Activated effector memory CD4-positive, alpha-beta T cell treated with Interleukin-2 at 50 U/mL for 16 hours (primary cell): ENCODE results near the gene GOLGA2.
A peak's percentile ranks its signal among the peaks of the same experiment; 100 is the strongest.

Source experiments
- DNase-seq: peaks from one replicate; pipeline ENCODE4 v3.0.0-alpha.2; 2020

The GOLGA2 gene, protein sequence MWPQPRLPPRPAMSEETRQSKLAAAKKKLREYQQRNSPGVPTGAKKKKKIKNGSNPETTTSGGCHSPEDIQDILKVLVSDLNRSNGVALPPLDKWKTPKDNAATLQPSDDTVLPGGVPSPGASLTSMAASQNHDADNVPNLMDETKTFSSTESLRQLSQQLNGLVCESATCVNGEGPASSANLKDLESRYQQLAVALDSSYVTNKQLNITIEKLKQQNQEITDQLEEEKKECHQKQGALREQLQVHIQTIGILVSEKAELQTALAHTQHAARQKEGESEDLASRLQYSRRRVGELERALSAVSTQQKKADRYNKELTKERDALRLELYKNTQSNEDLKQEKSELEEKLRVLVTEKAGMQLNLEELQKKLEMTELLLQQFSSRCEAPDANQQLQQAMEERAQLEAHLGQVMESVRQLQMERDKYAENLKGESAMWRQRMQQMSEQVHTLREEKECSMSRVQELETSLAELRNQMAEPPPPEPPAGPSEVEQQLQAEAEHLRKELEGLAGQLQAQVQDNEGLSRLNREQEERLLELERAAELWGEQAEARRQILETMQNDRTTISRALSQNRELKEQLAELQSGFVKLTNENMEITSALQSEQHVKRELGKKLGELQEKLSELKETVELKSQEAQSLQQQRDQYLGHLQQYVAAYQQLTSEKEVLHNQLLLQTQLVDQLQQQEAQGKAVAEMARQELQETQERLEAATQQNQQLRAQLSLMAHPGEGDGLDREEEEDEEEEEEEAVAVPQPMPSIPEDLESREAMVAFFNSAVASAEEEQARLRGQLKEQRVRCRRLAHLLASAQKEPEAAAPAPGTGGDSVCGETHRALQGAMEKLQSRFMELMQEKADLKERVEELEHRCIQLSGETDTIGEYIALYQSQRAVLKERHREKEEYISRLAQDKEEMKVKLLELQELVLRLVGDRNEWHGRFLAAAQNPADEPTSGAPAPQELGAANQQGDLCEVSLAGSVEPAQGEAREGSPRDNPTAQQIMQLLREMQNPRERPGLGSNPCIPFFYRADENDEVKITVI

DNA sequence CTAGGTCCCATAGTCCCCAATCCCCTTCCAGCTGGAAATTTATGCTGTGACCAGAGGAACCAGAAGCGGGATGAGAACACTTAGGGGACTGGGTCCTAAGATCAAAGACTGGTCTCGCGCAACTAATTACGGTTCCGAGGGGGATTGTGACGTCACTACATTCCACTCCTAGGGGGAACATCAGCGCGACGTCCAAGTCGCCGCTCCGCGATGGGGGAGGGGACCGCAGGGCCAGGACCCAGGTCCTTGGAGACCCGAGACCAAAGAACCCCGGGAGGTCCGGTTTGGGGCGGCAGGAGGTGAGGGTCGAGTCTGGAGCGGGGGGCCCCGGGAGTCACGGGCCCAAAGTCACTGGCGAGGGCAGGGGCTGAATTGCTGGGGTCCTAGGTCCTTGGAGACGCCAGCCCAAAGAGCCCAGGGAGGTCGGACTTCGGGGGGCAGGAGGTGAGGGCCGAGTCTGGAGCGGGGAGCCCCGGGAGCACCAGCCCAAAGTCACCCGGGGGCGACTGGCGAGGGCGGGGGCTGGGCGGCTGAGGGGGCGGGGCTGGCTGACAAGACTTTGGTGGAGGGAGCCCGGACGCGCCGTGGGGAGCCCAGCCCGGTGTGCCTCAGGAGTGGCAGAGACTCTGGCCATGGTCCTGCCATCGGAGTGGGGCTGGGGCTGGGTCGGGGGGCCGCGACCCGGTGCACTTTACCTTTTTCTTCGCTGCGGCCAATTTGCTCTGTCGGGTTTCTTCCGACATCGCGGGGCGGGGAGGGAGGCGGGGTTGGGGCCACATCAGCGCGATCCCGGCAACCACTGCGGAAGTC is at the start of gene GOLGA2:
GOLGA2 (minus strand) TSS at position 810 of the 810 bp plus-strand sequence; CDS start at position 779, 31 bp downstream.
- DNase-seq = no peak

DNA sequence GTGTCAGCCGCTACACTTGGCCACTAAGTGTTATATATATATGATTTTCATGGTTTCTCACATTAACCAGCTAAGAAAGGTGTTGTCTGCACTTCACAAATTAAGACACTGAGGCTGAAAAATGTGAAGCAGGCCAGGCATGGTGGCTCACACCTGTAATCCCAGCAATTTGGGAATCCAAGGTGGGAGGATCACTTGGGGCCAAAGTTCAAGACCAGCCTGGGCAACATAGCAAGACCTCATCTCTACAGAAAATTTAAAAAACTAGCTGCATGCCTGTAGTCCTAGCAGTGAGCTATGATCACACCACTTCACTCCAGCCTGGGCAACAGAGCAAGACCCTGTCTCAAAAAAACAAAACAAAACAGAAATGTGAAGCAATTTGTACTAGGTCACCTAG is 48.6 kb upstream of the GOLGA2 start:
- DNase-seq = no peak

DNA sequence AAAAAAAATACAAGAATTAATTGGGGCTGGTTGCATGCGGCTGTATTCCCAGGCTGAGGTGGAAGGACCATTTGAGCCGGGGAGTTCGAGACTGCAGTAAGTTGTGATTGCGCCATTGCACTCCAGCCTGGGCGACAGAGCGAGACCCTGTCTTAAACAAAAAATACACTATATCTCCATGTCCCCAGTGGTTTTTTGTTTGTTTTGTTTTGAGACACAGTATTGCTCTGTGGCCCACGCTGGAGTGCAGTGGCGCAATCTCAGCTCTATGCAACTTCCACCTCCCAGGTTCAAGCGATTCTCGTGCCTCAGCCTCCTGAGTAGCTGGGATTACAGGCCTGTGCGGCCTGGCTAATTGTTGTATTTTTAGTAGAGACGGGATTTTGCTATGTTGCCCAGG is 48.0 kb upstream of the GOLGA2 start:
- no peak for DNase-seq

DNA sequence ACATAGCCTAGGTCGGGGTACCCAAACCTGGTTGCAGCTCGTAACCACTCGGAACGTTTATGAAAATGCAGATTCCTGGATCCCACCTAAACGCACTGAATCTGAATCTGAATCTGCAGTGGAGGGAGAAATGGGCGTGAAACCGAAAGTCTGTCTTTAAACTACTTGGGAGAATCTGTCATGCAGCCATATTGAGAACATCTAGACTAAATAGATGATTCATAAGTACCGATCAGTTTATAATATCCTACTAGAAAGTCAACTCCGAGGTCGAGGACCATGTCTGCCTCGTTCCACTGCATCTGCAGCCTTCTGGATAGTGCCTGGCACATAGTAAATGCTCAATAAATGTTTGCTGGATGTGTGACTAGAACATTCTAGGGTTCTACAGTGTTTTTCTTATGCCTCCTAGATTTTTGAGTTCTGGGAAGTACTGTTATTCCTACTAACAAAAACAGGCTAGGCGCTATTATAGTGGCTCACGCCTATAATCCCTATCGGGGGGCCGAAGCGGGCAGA is 47.5 kb upstream of the GOLGA2 start:
- no peak for DNase-seq

DNA sequence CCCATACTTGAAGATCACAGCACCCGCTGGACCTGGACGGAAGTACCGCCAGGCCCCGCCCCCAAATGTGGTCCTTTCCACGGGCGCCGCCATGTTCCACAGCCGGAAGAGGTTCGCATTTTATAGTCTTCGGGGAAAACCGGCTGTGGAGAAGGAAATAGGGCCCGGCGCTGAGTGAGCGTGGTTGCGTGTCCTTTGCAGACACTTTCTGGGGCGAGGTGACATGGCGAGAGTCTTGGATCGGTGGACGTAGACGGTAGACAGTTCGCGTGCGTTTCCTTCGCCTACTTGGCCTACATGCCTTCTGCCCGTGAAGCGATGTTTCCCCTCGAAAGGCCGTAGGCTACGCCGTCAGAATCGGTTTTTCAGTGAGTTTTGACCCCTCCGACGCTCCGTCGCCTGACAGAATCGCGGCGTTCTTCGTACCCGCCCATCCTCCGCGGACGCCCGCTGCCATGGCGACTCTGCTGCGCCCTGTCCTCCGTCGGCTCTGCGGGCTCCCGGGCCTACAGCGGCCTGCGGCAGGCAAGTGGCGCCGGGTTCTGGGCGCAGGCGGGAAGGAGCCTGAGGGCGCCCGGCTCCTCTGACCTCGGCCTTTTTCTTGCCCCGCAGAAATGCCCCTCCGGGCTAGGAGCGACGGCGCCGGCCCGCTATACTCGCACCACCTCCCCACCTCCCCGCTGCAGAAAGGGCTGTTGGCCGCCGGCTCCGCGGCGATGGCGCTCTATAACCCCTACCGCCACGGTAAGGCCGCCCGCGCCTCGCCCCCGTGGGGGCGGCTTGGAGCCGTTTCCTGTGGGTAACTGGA is 46.8 kb upstream of the GOLGA2 start, which contains the start of the genes COQ4 and TRUB2:
COQ4 (plus strand) TSS at position 436 of the 808 bp plus-strand sequence; CDS start at position 456, 20 bp downstream.
TRUB2 (minus strand) TSS at position 44 of the 808 bp plus-strand sequence; CDS start at position 5, 39 bp downstream.
- DNase-seq = peak; percentile 90

DNA sequence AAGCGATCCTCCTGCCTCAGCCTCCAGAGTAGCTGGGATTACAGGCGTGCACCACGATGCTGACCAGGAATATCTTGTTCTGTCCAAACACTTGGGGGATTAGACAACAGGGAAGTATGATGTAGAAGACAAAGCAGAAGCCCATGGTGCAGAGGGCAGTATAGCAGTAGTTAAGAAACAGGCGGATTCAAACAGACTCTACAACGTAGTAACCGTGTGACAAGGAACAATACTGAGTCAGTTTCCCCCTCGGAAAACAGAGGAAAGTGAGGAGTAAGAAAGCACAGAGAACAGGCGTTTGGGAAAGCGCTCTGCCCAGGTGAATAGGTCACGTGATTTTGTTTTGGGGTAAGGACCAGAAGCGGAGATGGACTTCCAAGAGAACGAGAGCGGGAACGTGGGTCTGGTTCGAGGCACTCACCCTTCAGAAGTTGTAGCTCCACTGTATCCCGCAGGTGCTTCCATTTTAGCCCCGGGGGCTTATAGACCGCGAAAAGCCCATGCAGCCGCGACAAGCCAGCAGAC is 46.1 kb upstream of the GOLGA2 start:
- DNase-seq = no peak

DNA sequence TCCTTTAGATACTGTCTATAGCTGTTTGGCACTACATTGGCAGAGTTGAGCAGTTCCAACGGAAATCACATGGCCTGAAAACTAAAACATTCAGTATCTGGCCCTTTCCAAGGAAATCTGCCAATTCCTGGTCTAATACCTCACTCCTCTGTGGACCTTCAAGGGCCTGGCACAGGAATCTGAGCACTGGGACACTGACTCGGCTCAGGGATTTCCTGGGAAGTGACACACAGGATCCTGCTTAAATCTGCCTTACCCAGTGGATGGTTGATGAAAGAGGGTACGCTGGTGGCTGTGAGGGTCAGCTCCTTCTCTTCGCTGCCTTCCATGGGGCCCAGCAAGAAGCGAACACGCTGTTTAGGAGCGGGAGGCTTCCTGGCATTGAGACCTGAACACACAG is 45.5 kb upstream of the GOLGA2 start:
- no peak for DNase-seq

DNA sequence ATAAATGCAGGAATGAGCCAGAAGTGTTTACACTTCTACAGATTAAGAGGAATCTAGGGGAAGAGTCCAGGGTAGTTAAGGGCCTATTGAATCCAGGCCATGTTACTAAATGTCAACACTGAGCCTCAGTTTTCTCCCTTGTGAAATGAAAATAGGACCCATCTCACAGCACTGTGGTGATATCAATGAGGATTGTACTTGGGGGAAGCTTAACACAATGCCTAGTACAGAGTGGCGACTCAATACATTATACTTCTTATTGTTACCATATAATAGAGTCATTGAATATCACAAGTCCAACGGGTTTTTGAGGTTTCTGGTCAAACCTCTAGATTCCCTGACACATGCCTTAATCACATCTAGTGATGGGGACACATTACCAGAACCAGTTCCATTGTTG is 41.8 kb upstream of the GOLGA2 start:
- no peak for DNase-seq

DNA sequence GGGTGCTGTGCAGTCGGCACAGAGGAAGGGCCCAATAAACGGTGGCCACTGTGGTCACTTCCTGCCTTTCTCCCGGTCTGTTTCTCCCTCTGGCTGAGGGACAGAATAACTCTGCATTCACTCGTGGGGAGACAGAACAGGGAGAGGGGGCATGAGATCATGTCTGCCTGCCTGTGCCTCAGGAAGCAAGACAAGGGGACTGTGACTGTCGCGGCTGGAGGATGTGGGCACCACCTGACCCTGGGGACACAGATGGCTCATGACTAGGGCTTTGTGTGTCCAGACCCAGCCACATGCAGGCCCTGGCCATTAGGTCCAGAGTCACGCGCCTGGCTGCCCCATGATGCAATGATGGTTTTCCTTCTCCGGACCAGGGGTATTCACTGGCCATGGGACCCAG is 40.6 kb upstream of the GOLGA2 start:
- no peak for DNase-seq

DNA sequence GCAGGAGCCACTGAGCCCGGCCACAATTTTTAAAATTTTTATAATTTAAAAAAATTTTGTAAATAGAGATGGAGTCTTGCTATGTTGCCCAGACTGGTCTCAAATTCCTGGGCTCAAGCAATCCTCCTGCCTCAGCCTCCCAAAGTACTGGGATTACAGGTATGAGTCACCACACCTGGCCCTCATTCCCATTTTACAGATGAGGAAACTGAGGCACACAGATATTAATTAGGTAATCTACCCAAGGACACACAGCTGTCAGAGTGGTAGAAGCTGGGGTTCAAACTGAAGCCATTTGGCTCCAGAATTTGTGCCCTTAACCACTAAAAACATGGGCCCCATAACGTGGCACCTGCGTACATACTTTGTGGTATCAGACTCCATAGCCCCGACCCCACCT is 38.9 kb upstream of the GOLGA2 start:
- DNase-seq = no peak

DNA sequence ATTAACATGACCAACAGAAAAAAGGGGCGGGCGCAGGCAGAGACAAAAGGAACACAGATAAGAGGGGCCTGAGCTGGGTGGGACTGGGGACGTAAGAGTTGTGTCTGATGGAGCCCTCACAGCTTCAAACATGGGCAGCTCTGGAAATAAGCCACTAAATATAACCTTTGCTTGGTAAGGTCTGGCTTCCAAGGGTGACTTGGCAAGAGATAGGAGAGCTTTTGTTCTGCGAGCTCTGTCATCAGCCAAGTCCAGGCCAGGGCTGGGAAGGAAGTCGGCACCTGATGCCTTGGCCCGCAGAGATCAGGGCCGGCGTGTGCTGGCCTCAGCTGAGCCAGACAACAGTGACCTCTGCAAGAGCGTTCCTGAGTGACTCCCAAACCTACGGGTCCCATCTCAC is 34.7 kb upstream of the GOLGA2 start:
- no peak for DNase-seq

DNA sequence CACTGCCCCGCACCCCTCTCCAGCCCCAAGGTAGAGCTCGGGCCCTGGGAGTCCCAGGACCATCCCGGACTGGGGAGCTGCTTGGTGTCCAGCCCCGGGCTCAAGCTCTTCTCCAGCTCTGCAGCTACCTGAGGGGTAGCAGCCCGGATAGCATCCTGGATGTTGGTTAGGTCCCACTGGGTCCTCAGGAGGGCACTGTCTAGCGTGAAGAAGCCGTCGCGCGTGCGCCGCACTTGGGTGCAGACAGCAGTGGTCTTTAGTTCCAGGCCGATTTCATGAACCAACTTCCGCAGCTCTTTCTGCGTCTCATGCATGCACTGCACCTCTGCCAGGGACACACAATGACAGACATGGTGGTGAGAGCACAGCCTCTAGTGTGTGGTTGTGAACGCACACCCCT is 33.7 kb upstream of the GOLGA2 start:
- DNase-seq = no peak

DNA sequence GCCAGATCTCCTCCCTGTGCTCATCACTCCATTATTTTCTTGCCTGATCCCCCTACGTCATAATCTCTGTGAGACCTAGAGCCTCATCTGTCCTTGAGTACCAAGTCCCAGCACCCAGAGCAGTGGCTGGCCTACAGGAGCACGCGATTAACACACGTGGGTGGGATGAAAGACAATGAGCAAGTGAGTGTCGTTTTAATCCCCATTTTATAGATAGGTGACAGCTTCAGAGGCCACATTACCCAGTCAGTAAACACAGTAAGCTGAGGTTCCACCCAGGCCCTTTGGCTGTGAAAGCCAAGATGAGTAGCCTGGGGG is 29.1 kb upstream of the GOLGA2 start:
- no peak for DNase-seq

DNA sequence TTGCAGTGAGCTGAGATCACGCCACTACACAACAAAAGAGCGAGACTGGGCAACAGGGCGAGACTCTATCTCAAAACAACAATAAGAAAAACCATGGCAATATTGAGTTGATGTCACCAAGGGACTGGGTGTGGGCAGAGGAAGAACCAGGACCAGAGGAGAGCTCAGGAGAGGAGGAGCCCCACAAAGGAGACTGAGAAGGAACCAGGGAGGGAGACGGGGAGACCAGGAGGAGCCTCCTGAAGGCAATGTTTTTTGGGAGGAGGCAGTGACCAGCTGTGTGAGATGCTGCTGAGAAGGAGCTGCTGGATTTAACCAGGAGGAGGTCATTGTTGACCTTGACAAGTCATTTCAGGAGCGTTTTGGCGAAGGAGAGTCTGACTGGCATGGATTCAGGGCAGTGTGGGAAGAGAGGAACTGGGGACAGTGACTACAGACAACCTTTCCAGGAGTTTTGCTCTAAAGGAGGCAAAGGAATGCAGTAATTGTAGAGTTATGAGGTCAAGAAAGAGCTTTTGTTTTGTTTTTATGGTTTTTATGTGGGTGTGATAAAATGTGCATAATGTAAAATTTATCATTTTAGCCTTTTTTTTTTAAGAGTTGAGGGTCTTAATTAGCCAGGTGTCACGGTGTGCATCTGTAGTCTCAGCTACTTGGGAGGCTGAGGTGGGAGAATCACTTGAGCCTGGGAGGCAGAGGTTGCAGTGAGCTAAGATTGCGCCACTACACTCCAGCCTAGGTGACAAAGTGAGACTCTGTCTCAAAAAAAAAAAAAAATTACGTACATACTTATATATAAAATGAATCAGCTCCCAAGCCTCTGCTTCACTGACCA is 28.5 kb upstream of the GOLGA2 start:
- no peak for DNase-seq

DNA sequence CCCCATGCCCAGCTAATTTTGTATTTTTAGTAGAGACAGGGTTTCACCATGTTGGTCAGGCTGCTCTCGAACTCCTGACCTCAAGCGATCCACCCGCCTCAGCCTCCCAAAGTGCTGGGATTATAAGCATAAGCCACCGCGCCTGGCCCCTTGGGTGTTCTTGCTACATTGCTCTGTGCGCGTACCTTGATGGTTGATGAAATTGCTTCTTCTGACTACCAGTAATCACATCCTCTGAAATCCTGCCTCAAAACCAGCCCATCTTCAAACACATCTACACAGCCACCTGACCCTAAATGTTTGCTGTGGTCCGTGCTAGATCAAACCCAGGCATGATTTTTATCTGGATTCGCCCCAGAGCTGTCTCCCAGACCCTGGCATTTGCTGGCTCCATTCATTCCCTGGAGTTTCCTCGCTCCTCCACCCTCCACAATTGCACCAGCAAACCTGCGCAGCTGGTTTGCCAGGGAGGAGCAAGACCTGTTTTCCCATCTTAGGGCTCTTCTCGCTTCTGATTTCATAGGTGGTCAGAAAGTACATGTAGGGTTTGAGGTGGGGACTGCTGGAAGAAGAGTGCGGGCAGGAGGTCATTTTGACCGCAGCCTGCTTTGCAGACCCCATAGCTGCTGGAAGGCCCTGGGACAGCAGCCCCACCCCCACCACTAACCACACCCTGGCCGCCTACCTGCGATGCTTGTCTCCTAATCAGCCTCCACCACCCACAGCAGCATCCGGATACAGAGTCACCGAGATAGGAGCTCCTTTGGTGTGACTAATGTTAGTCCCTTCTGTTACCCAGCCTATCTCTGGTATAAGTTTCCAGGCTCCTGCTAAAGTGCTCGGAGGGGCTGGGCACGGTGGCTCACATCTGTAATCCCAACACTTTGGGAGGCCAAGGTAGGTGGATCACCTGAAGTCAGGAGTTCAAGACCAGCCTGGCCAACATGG is 23.0 kb upstream of the GOLGA2 start:
- no peak for DNase-seq

DNA sequence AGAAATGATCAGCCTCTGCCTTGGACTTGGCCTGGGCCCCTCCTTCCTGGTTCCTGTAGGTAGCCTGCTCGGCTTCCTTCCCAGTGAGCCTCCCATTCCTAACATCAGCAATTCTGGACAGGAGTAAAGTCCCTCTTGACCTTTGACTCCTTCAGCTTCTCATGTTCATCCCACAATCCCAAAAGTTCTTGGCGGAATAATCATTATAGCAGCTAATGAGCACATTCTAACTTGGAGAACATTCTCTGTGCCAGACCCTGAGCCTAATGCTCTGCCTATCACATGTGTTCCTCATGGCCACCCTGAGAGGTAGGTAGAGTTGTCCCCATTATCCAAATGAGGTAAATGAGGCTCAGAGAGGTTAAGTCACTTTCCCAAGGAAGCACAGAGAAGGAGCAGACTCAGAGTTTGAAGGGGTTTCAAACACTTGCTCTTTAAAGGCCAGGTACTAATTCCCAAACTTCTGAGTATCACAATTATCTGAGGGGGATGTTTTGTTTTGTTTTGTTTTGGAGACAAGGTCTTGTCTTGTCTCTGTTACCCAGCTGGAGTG is 21.5 kb upstream of the GOLGA2 start:
- no peak for DNase-seq

DNA sequence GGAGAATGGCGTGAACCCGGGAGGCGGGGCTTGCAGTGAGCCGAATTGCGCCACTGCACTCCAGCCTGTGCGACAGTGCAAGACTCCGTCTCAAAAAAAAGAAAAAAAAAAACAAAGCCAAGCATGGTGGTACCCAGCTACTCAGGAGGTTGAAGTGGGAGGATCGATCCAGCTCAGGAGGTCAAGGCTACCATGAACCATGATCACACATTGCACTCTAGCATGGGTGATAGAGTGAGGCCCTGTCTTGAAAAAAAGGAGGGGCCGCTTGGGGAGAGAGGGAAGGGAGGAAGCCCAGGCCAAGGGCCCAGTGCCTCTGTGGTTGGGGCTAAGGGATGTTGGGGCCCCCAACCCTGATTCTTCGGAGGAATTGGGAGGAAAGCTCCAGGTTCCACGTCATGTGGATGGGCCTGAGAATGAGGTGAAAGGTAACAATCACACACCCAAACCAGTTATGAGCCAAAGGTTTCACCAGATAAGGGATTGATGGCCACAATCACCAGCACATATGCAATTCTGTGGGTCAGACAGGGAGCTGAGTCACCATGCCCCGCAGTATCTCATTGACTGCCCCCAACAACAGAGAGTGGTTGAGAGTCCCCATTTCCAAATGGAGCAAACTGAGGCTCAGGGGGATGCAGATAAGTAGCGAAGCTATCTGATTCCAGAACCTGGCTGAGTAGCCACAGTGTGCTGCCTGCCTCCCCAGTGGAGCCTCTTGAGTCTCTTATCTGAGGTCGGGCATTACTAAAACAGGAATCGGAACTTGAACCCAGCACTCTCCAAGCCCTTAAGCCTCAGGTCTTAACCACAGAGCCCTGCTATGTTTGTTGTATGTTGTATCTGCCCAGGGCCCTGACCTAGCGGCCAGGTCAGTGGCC is 20.8 kb upstream of the GOLGA2 start:
- no peak for DNase-seq

DNA sequence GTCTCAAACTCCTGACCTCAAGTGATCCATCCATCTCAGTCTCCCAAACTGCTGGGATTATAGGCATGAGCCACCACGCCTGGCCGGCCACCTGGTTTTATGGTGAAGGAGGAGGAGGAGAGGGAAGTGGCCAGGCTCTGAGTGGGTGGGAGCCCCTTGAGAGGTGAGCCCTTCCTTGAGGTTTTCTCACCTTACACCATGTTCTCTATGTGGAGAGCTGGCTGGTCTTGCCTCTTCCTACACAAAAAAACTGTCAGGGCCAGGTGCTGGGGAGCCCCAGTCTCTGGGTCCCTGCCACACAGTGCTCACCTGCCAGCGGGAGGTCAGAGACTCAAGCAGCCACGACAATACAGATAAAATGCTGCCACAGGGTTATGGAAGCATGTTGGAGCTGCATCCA is 18.3 kb upstream of the GOLGA2 start:
- no peak for DNase-seq
